WERI-Rb-1 (cell line): ENCODE measurements around the gene FAM163B.

Experiments
- DNase-seq: peaks from one replicate; pipeline ENCODE4 v3.0.0-alpha.2; 2020
- H3K27ac ChIP-seq: fragments of 250-450 bp; sonication (Bioruptor Pico); 2 replicates; pipeline ENCODE4 v1.5.1; 2020; ENCODE audit warnings: mild to moderate bottlenecking, moderate library complexity
- H3K27me3 ChIP-seq: fragments of 250-450 bp; sonication (Bioruptor Pico); 2 replicates; pipeline ENCODE4 v1.5.1; 2021; ENCODE audit warnings: mild to moderate bottlenecking, low read depth, moderate library complexity; ENCODE audit not compliant: insufficient read depth, severe bottlenecking
- H3K36me3 ChIP-seq: fragments of 250-450 bp; sonication (Bioruptor Pico); 2 replicates; pipeline ENCODE4 v1.5.1; 2020; ENCODE audit warnings: mild to moderate bottlenecking, moderate library complexity
- H3K4me3 ChIP-seq: 2 replicates; pipeline ENCODE4 v1.5.1; 2011; ENCODE audit warnings: low read depth, mild to moderate bottlenecking, control low read depth, low read length
- H3K9me3 ChIP-seq: fragments of 250-450 bp; sonication (Bioruptor Pico); 2 replicates; pipeline ENCODE4 v1.5.1; 2021; ENCODE audit warnings: mild to moderate bottlenecking, moderate library complexity; ENCODE audit not compliant: severe bottlenecking
- CTCF ChIP-seq: IDR thresholded peaks from 2 replicates; pipeline ENCODE4 v1.5.1; 2011; ENCODE audit warnings: low read depth, mild to moderate bottlenecking, control low read depth, inconsistent platforms, low read length

FAM163B gene

GRCh38 chr9:133599470-133600173, 9.6 kb downstream of the FAM163B start:
- Histone ChIP-seq H3K36me3 (peaks cover under 1% of the 10 kb centered on the region; the same call in 1 of the 2 replicates), H3K4me3 (no peak overlapping the region), H3K27ac (no peak overlapping the region), H3K9me3 (peaks cover 2% of the 10 kb centered on the region), H3K27me3 (no peaks in the 10 kb centered on the region)
- TF ChIP-seq CTCF = no peak
- no peak for DNase-seq

GRCh38 chr9:133598978-133599377, 10.2 kb downstream of the FAM163B start:
- DNase-seq = no peak
- peaks cover 2% of the 10 kb centered on the region for H3K9me3 ChIP-seq
- H3K27ac ChIP-seq = no peak overlapping the region
- no peaks in the 10 kb centered on the region for H3K36me3 ChIP-seq
- no peaks in the 10 kb centered on the region for H3K27me3 ChIP-seq
- H3K4me3 ChIP-seq = no peak overlapping the region
- no peak for TF ChIP-seq CTCF

GRCh38 chr9:133597316-133597957, 11.8 kb downstream of the FAM163B start:
- H3K27me3 ChIP-seq = no peaks in the 10 kb centered on the region
- no peak for TF ChIP-seq CTCF
- H3K27ac ChIP-seq = no peak overlapping the region
- peaks cover 2% of the 10 kb centered on the region for H3K9me3 ChIP-seq
- no peaks in the 10 kb centered on the region for H3K36me3 ChIP-seq
- DNase-seq = no peak
- H3K4me3 ChIP-seq = no peak overlapping the region

- H3K9me3 ChIP-seq = peaks cover 2% of the 10 kb centered on the region
- no peak overlapping the region for H3K4me3 ChIP-seq
- H3K27me3 ChIP-seq = no peaks in the 10 kb centered on the region
- no peaks in the 10 kb centered on the region for H3K36me3 ChIP-seq
- DNase-seq = no peak
- H3K27ac ChIP-seq = no peak overlapping the region
- TF ChIP-seq CTCF = no peak
Observed at GRCh38 chr9:133595910-133596309, 13.3 kb downstream of the FAM163B start.

- H3K36me3 ChIP-seq = no peaks in the 10 kb centered on the region
- H3K4me3 ChIP-seq = no peak overlapping the region
- no peak overlapping the region for H3K27ac ChIP-seq
- no peak for TF ChIP-seq CTCF
- no peak for DNase-seq
- H3K27me3 ChIP-seq = no peaks in the 10 kb centered on the region
- H3K9me3 ChIP-seq = peaks cover 2% of the 10 kb centered on the region
Observed at GRCh38 chr9:133594310-133594709, 14.9 kb downstream of the FAM163B start.
